B cell (primary cell): ENCODE results near the gene EVA1A.

Experiments used
- EZH2 ChIP-seq: IDR thresholded peaks from 2 replicates; pipeline ENCODE4 v1.6.1; 2012; ENCODE audit warnings: borderline replicate concordance, low read depth, mild to moderate bottlenecking, moderate library complexity, low read length; ENCODE audit not compliant: insufficient read depth, poor library complexity, severe bottlenecking
- TF ChIP-seq, protein P1 (sequence below): fragments of 200-600 bp; IDR thresholded peaks from one replicate; pipeline ENCODE4 v1.8.0; 2022; ENCODE audit warnings: antibody characterized with exemption, mild to moderate bottlenecking

DNA sequence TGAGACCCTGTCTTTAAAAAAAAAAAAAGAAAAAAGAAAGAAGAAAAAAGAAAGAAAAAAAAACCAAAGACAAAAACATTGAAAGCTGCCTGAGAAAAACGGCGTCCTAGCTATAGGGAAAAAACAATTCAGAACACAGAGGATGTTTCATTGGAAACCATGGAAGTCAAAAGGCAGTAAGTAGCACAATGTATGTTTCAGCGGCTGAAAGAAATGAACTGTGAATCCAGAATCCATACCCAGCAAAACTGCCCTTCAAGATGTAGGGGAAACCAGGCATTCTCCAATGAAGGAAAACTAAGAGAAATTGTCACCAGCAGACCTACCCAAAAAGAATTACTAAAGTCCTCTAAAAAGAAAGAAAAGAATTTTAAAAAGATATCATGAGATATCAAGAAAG lies 27.6 kb downstream of the EVA1A start:
- TF ChIP-seq, protein P1, sequence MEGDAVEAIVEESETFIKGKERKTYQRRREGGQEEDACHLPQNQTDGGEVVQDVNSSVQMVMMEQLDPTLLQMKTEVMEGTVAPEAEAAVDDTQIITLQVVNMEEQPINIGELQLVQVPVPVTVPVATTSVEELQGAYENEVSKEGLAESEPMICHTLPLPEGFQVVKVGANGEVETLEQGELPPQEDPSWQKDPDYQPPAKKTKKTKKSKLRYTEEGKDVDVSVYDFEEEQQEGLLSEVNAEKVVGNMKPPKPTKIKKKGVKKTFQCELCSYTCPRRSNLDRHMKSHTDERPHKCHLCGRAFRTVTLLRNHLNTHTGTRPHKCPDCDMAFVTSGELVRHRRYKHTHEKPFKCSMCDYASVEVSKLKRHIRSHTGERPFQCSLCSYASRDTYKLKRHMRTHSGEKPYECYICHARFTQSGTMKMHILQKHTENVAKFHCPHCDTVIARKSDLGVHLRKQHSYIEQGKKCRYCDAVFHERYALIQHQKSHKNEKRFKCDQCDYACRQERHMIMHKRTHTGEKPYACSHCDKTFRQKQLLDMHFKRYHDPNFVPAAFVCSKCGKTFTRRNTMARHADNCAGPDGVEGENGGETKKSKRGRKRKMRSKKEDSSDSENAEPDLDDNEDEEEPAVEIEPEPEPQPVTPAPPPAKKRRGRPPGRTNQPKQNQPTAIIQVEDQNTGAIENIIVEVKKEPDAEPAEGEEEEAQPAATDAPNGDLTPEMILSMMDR, result no peak
- TF ChIP-seq EZH2, result no peak
